Stimulated activated CD4-positive, alpha-beta T cell treated with anti-CD3 and anti-CD28 coated beads, Interleukin-2, amount 100 ng/mL, for 48 hours (primary cell): ENCODE data around the gene HIP1R.

Experiments used
- DNase-seq, 2 donors: peaks; one replicate each; pipeline ENCODE4 v3.0.0-alpha.2; 2020

Gene HIP1R

DNA sequence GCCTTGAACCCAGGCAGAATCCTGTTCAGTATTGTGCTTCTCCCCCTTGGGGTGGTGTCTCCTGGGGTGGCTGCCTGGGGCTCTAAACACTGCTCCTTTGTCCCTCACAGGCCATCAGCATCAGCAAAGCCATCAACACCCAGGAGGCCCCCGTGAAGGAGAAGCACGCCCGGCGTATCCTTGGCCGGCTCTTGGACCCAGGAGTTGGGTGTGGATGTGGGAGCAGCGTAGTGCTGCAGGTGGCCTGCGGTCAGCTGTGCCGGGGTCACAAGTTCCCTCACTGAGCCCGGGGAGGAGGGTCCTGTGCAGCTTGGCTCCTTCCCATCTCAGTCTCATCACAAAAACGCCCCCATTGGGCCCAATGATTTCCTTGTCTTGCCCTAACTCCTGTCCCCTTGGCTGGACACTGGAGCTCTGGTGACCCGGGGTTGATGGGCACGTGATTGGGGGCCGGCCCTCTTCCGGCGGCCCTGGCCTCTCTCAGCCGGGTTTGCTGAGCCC, 12.7 kb downstream of the HIP1R start:
- DNase-seq, result no peak

DNA sequence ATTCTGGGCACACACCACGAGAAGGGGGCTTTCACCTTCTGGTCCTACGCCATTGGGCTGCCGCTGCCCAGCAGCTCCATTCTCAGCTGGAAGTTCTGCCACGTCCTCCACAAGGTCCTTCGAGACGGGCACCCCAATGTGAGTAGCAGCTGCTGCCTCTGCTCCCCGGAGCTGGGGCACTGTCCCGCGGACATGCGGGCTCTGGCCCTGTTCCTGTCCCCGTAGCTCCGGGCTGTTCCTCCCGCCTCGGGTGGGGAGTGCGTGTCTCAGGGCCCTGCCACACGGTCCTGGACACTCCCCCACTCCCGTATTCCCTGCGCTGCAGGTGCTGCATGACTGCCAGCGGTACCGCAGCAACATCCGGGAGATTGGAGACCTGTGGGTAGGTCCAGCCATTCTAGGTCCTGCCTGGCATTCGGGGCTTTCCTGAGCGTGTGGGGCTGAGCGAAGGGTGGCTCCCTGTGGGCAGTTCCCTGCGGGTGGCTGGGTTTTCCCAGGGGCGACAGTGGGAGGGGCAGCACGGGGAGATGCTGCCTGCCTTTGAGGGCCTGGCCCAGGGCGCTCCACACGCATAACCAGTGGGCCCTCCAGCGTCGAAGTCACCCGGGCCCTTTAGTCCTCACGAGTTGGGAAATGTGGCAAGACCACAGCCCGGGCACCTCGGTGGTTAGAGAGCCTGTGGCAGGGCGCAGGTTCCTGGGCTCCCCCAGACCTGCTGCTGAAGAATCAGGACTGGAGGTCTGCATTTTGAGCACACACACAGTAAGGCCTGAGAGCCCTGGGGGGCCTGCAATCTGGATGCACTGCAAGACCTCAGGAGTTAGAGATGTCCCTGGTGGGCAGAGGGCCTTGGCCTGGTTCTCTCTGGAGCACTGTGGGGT, 13.5 kb downstream of the HIP1R start:
- DNase-seq, result no peak

DNA sequence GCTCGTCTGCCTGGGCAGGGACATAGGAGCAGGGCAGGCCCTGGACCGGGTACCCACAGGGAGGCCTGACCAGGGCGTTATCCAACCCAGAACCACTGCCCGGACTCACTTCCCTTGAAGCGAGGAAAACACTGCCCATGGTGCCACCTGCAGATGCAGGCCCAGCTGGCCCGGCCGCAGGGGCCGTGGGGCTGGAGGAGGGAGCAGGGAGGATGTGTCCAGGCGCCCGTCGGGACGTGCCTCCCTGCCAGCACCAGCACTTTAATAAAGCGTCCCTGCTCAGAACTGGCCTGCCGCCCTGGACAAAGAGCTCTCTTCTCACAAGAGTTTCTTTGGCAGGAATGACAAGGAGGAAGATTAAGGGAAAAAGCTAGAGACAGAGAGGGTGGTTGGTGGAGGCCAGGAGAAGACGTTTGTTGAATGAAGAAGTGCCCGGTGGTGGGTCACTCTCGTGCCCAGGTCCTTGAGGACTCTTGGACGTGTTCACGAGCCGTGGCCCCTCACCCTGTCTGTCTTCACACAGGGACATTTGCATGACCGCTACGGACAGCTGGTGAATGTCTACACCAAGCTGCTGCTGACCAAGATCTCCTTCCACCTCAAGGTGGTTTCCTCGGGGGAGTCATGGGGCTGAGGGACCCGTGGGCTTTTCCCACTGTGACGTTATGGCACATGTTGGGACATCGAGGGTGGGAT, 14.2 kb downstream of the HIP1R start:
- DNase-seq, result no peak

GRCh38 chr12:122850048-122850445, 14.8 kb downstream of the HIP1R start:
- no peak for DNase-seq

DNA sequence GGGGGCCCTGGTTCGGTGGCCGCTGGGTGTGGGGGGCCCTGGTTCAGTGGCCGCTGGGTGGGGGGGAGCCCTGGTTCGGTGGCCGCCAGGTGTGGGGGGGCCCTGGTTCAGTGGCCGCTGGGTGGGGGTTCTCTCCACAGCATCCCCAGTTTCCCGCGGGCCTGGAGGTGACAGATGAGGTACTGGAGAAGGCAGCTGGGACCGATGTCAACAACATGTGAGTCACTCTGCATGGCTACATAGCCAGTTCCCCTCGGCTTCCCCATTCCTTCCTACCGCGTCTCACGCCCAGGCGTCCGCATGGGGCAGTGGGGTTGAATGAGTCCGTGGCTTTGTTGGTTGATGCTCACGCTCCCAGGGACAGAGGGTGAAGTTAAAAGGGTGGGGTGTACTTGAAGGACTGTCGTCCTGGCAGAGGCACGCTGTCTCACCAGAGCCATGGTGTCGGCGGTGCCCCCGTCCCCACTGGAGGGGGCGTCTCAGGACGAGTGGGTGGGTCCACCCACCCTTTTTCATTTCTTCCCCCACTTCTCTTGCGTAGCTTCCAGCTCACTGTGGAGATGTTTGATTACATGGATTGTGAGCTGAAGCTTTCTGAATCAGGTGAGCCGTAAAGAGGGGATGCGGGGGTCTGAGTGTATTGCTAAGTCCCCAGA, 15.6 kb downstream of the HIP1R start:
- DNase-seq, result no peak

DNA sequence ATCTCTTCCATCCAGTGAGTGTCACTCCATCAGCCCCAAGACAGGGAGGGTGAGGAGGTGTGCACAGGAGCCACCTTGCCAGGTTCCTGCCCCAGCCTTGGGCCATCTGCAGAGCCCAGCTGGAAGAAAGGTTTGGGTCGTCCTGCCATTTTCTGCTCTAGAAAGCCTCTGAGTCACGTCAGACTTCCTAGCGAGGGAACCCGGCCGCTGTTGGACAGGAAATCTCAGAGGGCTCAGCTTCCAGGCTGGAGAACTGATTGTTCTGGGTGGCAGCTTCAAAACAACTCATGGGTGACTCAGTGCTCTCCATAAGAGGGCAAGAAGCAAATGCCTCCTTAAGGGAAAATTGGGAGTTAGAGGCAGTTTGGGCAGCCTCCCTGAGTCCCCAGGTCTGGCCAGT, 16.6 kb downstream of the HIP1R start:
- DNase-seq, result no peak

- no peak for DNase-seq
These were observed 17.3 kb downstream of the HIP1R start for GRCh38 chr12:122852336-122853275.

- no peak for DNase-seq
These were observed 18.5 kb downstream of the HIP1R start for GRCh38 chr12:122853582-122854245.

DNA sequence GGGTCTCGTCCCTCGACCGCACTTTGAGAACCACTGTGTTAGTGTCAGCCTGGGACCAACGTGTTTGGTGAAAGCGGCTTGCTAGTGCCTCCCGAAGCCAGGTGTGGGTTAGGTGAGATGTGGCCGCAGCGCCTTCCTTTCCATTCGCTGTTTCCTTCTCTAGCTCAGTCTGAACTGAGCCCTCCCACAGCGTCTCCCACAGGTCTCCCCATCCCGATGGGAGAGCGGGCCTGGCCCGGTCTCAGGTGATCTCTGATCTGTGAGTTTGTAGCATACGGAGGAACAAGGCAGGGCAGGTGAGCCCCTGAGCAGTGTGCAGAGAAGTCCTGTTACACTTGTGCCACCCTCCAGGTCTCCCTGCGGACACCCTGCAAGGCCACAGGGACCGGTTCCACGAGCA, 19.3 kb downstream of the HIP1R start:
- DNase-seq, result no peak

- DNase-seq, result no peak
These were observed 20.0 kb downstream of the HIP1R start for GRCh38 chr12:122855071-122855829.

DNA sequence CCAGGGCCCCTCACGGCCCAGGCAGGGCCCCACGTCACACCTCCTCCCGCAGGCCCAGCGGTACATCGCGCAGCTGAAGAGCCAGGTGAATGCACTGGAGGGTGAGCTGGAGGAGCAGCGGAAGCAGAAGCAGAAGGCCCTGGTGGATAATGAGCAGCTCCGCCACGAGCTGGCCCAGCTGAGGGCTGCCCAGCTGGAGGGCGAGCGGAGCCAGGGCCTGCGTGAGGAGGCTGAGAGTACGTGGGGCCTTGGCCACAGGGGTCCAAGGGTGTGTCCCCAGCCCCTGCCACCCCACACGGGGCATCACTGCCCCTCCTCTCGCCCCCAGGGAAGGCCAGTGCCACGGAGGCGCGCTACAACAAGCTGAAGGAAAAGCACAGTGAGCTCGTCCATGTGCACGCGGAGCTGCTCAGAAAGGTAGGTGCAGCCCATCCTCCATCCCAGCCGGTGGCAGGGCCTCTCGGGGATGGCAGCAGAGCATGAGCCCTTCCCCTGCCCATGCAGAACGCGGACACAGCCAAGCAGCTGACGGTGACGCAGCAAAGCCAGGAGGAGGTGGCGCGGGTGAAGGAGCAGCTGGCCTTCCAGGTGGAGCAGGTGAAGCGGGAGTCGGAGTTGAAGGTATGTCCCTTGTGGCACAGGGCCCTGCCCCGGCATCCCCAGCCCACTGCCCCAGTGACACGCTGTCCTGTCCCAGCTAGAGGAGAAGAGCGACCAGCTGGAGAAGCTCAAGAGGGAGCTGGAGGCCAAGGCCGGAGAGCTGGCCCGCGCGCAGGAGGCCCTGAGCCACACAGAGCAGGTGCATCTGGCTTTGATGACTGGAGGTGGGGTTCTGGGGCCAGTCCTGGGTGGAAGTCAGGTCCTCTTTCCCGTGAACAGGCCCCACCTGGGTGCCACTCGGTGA, 20.9 kb downstream of the HIP1R start:
- DNase-seq, result no peak

DNA sequence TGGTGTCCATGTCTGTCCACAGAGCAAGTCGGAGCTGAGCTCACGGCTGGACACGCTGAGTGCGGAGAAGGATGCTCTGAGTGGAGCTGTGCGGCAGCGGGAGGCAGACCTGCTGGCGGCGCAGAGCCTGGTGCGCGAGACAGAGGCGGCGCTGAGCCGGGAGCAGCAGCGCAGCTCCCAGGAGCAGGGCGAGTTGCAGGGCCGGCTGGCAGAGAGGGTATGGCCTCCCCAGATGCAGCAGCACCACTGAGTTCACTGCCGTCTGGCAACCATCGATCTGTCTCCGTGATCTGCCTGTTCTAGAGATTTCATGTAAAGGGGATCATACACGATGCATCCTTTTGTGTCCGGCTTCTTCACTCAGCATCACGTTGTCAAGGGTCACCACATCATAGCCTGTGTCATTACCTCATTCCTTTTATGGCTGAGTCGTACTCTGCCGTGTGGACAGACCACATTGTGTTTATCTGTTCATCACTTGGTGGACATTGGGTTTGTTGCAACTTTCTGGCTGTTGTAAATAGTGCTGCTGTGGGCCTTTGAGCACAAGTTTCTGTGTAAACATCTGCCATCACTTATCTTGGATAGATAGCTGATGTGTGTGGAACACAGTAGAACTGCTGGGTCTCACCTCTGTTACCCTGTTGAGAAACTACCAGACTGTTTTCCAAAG, 21.9 kb downstream of the HIP1R start:
- DNase-seq, result no peak

GRCh38 chr12:122858171-122858570, 22.9 kb downstream of the HIP1R start:
- no peak for DNase-seq

- DNase-seq, result no peak
These were observed 23.5 kb downstream of the HIP1R start for GRCh38 chr12:122858591-122859302.

GRCh38 chr12:122859303-122860039, 24.2 kb downstream of the HIP1R start:
- DNase-seq, result no peak

DNA sequence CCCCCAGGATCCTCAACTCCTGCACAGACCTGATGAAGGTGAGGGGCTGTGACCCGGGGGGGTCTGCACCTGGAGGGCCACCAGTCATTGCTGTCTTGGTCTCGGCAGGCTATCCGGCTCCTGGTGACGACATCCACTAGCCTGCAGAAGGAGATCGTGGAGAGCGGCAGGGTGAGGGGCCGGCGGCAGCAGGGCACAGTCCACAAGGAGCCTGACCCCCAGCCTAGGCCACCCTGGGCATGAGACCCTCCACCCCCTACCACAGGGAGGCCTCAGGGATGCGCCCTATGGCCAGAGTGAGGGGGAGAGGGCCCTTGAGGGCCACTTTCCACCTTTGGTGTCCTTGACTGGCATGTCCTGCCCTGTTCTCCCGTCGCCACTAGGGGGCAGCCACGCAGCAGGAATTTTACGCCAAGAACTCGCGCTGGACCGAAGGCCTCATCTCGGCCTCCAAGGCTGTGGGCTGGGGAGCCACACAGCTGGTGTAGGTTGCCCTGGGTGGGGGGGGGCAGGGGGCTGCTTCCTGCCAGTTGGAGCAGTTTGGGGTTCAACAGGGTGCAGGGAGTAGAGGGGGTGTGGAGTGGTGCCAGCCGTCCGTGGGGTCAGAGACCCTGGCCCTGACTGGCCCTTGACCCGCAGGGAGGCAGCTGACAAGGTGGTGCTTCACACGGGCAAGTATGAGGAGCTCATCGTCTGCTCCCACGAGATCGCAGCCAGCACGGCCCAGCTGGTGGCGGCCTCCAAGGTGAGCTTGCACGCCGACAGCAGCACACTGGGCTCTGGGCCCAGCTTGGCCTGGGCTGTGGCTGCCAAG, 25.0 kb downstream of the HIP1R start:
- peak; percentile 84 to 85 for DNase-seq
